Activated naive CD4-positive, alpha-beta T cell (primary cell): ENCODE measurements around the gene CCL23.
"Not testable (repeated sequence)": the region's sequence is repeated elsewhere in the genome, so short reads cannot be mapped to it uniquely, and the experiment has no call there.

ENCODE experiments used
- DNase-seq, 4 experiments: peaks; one replicate each; lab custom pipeline; 2025; lab: John Stamatoyannopoulos, UW

Gene CCL23

GRCh38 chr17:36004594-36005108, 13.1 kb downstream of the CCL23 start:
- DNase-seq, result no peak

GRCh38 chr17:36002631-36003030, 15.1 kb downstream of the CCL23 start:
- DNase-seq, result no peak

- no peak for DNase-seq
Measured at GRCh38 chr17:36001862-36002603, 15.7 kb downstream of the CCL23 start.

- no peak for DNase-seq
Measured at GRCh38 chr17:36001110-36001771, 16.5 kb downstream of the CCL23 start, which contains the start of gene CCL15. Gene CCL15 (minus strand): TSS chr17:36001553. CDS start chr17:36001492, 61 bp downstream.

GRCh38 chr17:36000732-36001109, 17.1 kb downstream of the CCL23 start:
- no peak for DNase-seq

- DNase-seq, result no peak
Measured at GRCh38 chr17:35998756-35999155, 19.0 kb downstream of the CCL23 start.

GRCh38 chr17:35998018-35998545, 19.7 kb downstream of the CCL23 start:
- no peak for DNase-seq

- not testable (repeated sequence) for DNase-seq
Measured at GRCh38 chr17:35995346-35995745, 22.4 kb downstream of the CCL23 start.

GRCh38 chr17:35991075-35991474, 26.7 kb downstream of the CCL23 start:
- DNase-seq, result no peak

GRCh38 chr17:35988164-35988563, 29.6 kb downstream of the CCL23 start:
- no peak for DNase-seq

- no peak for DNase-seq
Measured at GRCh38 chr17:35986643-35987042, 31.1 kb downstream of the CCL23 start, which contains the start of gene CCL14. Gene CCL14 (minus strand): TSS chr17:35986729. CDS start chr17:35986649, 80 bp downstream.

- DNase-seq, result no peak
Measured at GRCh38 chr17:35984140-35984539, 33.6 kb downstream of the CCL23 start.

- no peak for DNase-seq
Measured at GRCh38 chr17:35982409-35983191, 35.2 kb downstream of the CCL23 start.

- DNase-seq, result no peak
Measured at GRCh38 chr17:35981908-35982330, 35.9 kb downstream of the CCL23 start.

- DNase-seq, result no peak
Measured at GRCh38 chr17:35981246-35981645, 36.5 kb downstream of the CCL23 start, which contains the start of gene CCL16. Gene CCL16 (minus strand): TSS chr17:35981497. CDS start chr17:35981420, 77 bp downstream.

GRCh38 chr17:35978346-35978745, 39.4 kb downstream of the CCL23 start:
- DNase-seq, result no peak

- no peak for DNase-seq
Measured at GRCh38 chr17:35977509-35977908, 40.3 kb downstream of the CCL23 start.

- no peak for DNase-seq
Measured at GRCh38 chr17:35973333-35974260, 44.2 kb downstream of the CCL23 start.

GRCh38 chr17:35972945-35973332, 44.8 kb downstream of the CCL23 start:
- DNase-seq, result no peak

GRCh38 chr17:35972535-35972934, 45.2 kb downstream of the CCL23 start:
- no peak for DNase-seq

GRCh38 chr17:35972066-35972465, 45.7 kb downstream of the CCL23 start:
- DNase-seq, result no peak
